ENCODE results near the gene SLC12A9. TPM values are rescaled to one million over a fixed set of nuclear protein-coding genes. Genes with fewer than 3 reads are reported as not detected.

Gene SLC12A9
- total RNA-seq, 1 donor from 2014 or later: 28.7 TPM

GRCh38 chr7:100823534-100823933 lies 29.0 kb upstream of the SLC12A9 start:
- intact Hi-C loops (cut with DNase I): no loop called here
- DNase-seq (ENCODE audit: low spot score) (no peak), ATAC-seq (no peak)

DNA sequence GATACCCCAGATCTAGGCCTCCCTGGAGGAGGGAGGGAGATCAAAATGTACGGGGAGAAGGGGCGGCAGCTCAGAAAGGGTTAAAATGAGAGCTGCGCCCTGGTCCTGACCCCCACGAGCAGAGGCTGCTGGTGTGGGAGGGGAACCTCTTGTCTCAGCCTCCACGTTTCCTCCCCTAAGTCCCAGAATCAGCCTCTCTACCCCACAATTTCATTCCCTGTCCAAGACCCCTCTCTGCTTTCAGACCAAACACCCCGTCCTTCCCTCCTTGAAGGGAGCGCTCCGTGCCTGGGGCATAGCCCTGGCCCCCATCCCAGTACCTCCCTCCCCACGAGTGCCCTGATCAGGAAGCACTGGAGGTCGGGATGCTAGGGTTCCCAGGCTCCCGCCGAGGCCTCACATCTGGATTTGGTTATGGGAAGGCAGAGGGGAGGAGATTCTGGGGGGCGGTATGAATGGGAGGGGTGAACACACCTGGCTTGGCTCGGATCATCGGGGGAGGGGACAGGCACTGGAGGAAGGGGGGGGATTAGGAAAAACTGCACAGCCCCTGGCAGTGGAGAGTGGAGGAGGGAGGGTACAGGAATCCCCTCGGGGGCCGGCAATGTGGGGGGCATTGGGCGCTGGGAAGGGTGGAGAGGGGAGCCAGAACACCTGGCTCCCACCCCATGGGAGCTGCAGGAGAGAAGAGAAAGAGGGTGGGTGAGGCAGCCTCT lies 27.9 kb upstream of the SLC12A9 start:
- ATAC-seq: no peak
- no peak for DNase-seq (ENCODE audit: low spot score)
- intact Hi-C loops (cut with DNase I): no loop called here

- DNase-seq (ENCODE audit: low spot score): no peak
- intact Hi-C loops (cut with DNase I): no loop called here
- ATAC-seq: peak; percentile 41
These were observed 27.3 kb upstream of the SLC12A9 start for GRCh38 chr7:100825215-100825671.

GRCh38 chr7:100825751-100826513 lies 26.6 kb upstream of the SLC12A9 start:
- DNase-seq (ENCODE audit: low spot score): no peak

GRCh38 chr7:100826514-100827329 lies 25.8 kb upstream of the SLC12A9 start:
- DNase-seq (ENCODE audit: low spot score): no peak
- no peak for ATAC-seq
- intact Hi-C loops (cut with DNase I): no loop called here

More at GRCh38 chr7:100825751-100826513, 26.6 kb upstream of the SLC12A9 start:
- intact Hi-C loops (cut with DNase I): no loop called here
- ATAC-seq: no peak

DNA sequence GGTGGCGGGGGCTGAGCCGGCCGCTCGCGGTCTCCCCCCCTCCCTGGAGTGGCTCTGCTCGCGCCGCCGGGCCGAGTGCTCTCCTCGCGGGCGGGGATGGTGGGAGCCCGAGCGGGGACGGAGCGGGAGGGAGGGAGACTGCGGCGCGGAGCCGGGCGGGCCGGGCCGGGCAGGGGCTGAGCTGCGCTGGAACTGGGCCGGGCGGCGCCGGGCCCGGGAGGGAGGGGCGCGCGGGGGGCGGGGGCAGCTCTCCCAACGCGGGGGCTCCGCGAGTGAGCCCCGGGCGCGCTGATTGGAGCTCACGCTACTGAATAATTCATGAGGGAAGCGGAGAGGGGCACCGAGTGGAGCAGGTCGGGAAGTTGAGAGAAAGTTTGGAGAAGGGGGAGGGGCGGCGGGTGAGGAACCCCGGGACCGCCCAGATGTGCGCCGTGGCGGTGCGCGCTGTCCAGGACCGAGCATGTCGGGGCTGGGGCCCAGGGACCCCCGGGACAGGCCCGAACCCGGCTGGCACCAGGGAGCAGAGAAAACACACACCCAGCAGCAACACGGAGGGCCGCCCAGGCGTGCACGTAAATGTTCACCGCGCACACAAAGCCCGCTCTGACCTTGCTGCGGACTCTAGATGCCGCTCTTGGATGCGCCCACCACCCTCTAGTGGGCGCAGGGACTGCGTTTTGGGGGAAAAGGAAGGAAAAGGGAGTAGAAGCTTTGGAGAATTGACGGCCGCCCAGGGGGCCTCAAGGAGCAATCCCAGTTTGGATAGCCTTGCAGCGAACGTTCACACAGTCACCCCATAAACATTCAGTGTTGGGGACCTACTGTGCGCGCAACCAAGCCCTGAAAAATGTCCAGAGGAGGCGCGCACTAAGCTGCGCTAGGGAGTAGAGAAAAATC lies 24.9 kb upstream of the SLC12A9 start, which contains the start of gene EPHB4:
Gene EPHB4, minus strand, starts transcription at position 194 of the 897 bp plus-strand sequence. CDS start 493 bp downstream, outside the sequence.
- peak; percentile 86 for DNase-seq (ENCODE audit: low spot score)
- ATAC-seq: peak; percentile 77
- intact Hi-C loops (cut with DNase I): no loop called here

DNA sequence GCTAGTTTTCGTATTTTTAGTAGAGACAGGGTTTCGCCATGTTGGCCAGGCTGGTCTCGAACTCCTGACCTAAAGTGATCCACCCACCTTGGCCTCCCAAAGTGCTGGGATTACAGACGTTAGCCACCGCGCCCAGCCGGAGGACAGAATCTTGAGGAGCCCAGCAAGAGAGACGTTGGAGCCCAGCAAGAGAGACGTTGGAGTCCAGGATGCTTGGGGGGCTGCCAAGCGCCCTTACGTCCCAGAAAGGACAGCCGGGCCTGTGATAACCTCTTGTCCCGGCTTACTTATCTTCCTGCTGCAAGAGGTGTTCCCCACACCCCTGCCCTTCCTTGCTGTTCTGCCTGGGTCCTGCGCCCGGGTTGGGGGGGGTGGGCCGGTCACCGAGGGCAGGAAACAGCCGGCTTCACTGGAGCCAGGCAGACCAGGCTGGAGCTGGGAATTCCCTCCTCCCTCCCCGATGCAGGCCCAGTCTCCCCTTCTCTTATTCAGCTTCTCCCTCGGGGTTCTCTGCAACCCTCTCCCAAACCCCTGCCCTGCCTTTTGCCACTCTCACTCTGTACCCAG lies 23.3 kb upstream of the SLC12A9 start:
- no peak for DNase-seq (ENCODE audit: low spot score)
- intact Hi-C loops (cut with DNase I): no loop called here
- ATAC-seq: no peak

- intact Hi-C loops (cut with DNase I): no loop called here
These were observed 22.1 kb upstream of the SLC12A9 start for GRCh38 chr7:100830396-100830795.

DNA sequence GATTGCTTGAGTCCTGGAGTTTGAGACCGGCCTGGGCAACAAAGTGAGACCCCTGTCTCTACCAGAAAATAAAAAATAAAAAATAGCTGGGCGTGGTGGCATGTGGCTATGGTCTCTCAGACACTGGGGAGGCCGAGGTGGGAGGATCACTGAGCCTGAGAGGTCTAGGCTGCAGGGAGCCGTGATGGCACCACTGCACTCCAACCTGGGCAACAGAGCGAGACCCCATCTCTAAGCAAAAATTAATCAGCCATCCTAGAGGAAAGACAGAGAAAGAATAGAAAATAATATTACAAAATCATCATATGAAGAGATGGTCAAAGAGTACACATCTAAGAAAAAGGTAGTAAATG lies 20.3 kb upstream of the SLC12A9 start:
- DNase-seq (ENCODE audit: low spot score) (no peak), ATAC-seq (no peak)
- intact Hi-C loops (cut with DNase I): no loop called here

More at GRCh38 chr7:100830396-100830795, 22.1 kb upstream of the SLC12A9 start:
- ATAC-seq (no peak), DNase-seq (ENCODE audit: low spot score) (no peak)

GRCh38 chr7:100835903-100836811 lies 16.4 kb upstream of the SLC12A9 start:
- intact Hi-C loops (cut with DNase I): no loop called here
- ATAC-seq (peak; percentile 54), DNase-seq (ENCODE audit: low spot score) (no peak)

GRCh38 chr7:100836812-100837098 lies 15.8 kb upstream of the SLC12A9 start:
- DNase-seq (ENCODE audit: low spot score) (no peak), ATAC-seq (no peak)
- intact Hi-C loops (cut with DNase I): no loop called here

- ATAC-seq (peak; percentile 98), DNase-seq (ENCODE audit: low spot score) (peak; percentile 94)
- intact Hi-C loops (cut with DNase I): no loop called here
These were observed 15.2 kb upstream of the SLC12A9 start for GRCh38 chr7:100837099-100837836.

- ATAC-seq: no peak
- intact Hi-C loops (cut with DNase I): no loop called here
These were observed 13.2 kb upstream of the SLC12A9 start for GRCh38 chr7:100839361-100839760.

DNA sequence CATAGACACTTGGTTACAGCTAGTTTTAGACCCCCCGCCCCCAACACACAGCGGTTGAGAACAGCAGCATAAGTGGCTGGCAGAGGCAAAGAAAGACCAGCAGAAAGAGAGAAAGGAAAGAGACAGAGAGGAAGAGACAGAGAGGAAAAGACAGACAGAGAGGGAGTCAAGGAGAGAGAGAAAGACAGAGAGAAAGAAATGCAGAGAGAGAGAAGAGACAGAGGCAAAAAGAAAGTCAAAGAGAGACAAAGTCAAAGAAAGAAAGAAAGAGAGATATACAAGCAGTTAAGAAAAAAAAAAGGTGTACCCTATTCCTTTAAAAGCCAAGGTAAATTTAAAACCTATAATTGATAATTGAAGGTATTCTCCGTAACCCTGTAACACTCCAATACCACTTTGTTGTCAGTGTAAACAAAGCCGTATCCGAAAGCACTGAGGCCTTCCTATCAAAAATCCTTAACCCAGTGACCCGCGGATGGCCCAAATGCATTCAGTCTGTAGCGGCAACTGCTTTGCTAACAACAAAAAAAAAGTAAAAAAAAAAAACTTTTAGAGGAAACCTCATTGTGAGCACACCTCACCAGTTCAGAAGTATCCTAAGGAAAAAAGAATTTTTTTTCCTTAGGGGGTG lies 11.9 kb upstream of the SLC12A9 start:
- DNase-seq (ENCODE audit: low spot score) (no peak), ATAC-seq (no peak)
- intact Hi-C loops (cut with DNase I): no loop called here

More at GRCh38 chr7:100839361-100839760, 13.2 kb upstream of the SLC12A9 start:
- DNase-seq (ENCODE audit: low spot score): no peak

GRCh38 chr7:100847360-100847759 lies 5.2 kb upstream of the SLC12A9 start:
- intact Hi-C loops (cut with DNase I): no loop called here
- DNase-seq (ENCODE audit: low spot score): no peak
- no peak for ATAC-seq
